Body of pancreas (tissue), 4 donors: ENCODE data around the gene ULK4. TPM values are rescaled to one million over a fixed set of nuclear protein-coding genes. Genes with fewer than 3 reads are reported as not detected.

Experiments
- ATAC-seq: fragments of 150-250 bp; one replicate; pipeline ENCODE4 v1.9.1; 2016
- DNase-seq, 4 donors: peaks; one replicate each; pipeline ENCODE4 v3.0.0-alpha.2; 2019
- H3K27ac ChIP-seq, 4 donors: fragments of 200-600 bp; sonication (generic); 1 replicate in 3 of 4; 2 replicates in 1 of 4; pipeline versions ENCODE4 v1.5.1 to v1.6.1; 2016 to 2019; ENCODE audit warnings: mild to moderate bottlenecking in 1 of 4, mixed read lengths in 1 of 4, moderate library complexity in 1 of 4
- H3K27me3 ChIP-seq, 2 donors: fragments of 200-600 bp; sonication (generic); one replicate each; pipeline ENCODE4 v1.6.0; 2016; ENCODE audit warnings: mild to moderate bottlenecking in 1 of 2
- H3K36me3 ChIP-seq, 2 donors: fragments of 200-600 bp; sonication (generic); replicated peaks in 1 of 2; 2 replicates each; pipeline ENCODE4 v1.5.1; 2016; ENCODE audit warnings: low read depth in 2 of 2; ENCODE audit not compliant: insufficient read depth in 1 of 2
- H3K4me1 ChIP-seq: fragments of 200-600 bp; sonication (generic); one replicate; pipeline ENCODE4 v1.6.0; 2016
- H3K4me3 ChIP-seq, 2 donors: fragments of 200-600 bp; sonication (generic); 1 replicate in 1 of 2; 2 replicates in 1 of 2; pipeline ENCODE4 v1.5.1; 2016 to 2019
- H3K9me3 ChIP-seq, 3 donors: fragments of 200-600 bp; sonication (generic); 1 replicate in 2 of 3; 2 replicates in 1 of 3; pipeline ENCODE4 v1.5.1; 2016
- POLR2A ChIP-seq, 3 donors: fragments of 450-650 bp; IDR thresholded peaks; one replicate each; pipeline ENCODE4 v1.6.1; 2016; ENCODE audit warnings: antibody characterized with exemption in 3 of 3, mild to moderate bottlenecking in 2 of 3
- WGBS, 2 donors: methylation state at CpG; one replicate each; pipeline ENCODE4 v1.1.5; 2017; 5-methylcytosine and 5-hydroxymethylcytosine counted together
- intact Hi-C: fragments of 100-400 bp; cut with DNase I; formaldehyde crosslinking; loops from one replicate; pipeline ENCODE4 v1.15.1; 2023
- total RNA-seq, 2 donors: library from RNA; depleted of rRNA; stranded (reverse); fragments of >200 nt; gene quantifications; one replicate each; pipeline ENCODE4 v1.1.0, GENCODE V29; 2016
- TF ChIP-seq, protein P1 (sequence below), 7 experiments: fragments of 450-650 bp in 4 of 7; fragments of 200-600 bp in 3 of 7; sonication (generic) in 3 of 7; IDR thresholded peaks; one replicate each; pipeline ENCODE4 v1.5.1; 2016 to 2019; ENCODE audit warnings: antibody characterized with exemption in 7 of 7

ULK4 gene
- total RNA-seq, 2 donors from 2014 or later = 7.3 to 12.5 TPM

DNA sequence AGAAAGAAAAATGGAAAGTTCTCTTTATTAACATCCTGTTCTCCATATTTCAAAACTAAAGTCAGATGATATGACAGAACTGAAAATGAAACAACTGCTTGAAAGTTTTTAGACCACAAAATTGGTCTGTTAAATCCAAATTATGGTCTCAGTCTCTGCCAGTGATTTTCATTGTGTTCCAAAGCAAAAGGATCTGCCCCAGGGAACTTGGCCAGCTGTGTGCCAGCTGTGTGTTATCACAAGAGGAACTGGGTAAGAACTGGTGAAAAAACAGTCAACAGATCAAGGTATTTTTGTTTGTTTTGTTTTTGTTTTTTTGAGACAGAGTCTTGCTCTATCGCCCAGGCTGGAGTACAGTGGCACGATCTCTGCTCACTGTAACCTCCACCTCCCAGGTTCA, 439.3 kb downstream of the ULK4 start:
- TF ChIP-seq, protein P1, sequence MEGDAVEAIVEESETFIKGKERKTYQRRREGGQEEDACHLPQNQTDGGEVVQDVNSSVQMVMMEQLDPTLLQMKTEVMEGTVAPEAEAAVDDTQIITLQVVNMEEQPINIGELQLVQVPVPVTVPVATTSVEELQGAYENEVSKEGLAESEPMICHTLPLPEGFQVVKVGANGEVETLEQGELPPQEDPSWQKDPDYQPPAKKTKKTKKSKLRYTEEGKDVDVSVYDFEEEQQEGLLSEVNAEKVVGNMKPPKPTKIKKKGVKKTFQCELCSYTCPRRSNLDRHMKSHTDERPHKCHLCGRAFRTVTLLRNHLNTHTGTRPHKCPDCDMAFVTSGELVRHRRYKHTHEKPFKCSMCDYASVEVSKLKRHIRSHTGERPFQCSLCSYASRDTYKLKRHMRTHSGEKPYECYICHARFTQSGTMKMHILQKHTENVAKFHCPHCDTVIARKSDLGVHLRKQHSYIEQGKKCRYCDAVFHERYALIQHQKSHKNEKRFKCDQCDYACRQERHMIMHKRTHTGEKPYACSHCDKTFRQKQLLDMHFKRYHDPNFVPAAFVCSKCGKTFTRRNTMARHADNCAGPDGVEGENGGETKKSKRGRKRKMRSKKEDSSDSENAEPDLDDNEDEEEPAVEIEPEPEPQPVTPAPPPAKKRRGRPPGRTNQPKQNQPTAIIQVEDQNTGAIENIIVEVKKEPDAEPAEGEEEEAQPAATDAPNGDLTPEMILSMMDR (IDR thresholded peaks at IDR 0.05) = no peak
- no peak for TF ChIP-seq POLR2A (IDR thresholded peaks at IDR 0.05)
- ATAC-seq (no peak), DNase-seq (peak; percentile 37 to 73 (median 43))
- Histone ChIP-seq H3K4me3 (no peak overlapping the region), H3K27me3 (no peaks in the 10 kb centered on the region), H3K36me3 (no peaks in the 10 kb centered on the region), H3K9me3 (no peaks in the 10 kb centered on the region), H3K27ac (no peak overlapping the region), H3K4me1 (peaks cover 6% of the 10 kb centered on the region)
- intact Hi-C loops = no loop called here
- WGBS, 2 donors = 30 to 54% methylated on average over 2 of the region's 2 CpGs

DNA sequence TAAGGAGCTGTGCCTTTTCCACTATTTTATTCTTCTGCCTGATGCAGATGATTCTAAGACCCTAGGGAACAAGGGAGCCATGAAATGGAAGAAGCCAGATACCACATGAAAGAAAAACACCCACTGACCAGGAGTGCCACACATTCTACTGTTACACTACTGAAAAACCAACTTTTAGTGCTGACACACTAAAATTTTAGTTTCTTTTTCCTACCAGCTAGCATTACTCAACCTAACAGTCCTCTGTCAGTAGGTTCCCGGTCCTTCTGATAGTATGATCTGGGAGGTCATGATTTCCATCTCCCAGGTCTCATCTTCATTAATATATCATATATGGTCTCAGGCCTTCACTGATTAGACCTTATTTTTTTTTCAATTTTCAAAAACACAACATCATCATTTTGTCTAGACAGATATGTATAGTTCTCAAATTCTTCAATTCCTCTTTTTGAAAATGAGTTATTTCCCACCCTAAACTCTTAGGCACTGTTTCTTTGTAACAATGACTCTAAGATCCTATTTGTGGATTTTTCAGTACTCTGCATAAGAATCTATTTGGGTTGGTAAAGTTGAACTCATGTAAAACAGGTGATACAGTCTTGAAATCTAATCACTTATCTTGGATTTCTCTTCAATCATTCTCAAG, 440.8 kb downstream of the ULK4 start:
- TF ChIP-seq POLR2A (IDR thresholded peaks at IDR 0.05) = no peak
- TF ChIP-seq, protein P1 (IDR thresholded peaks at IDR 0.05) = no peak
- Histone ChIP-seq H3K36me3 (no peaks in the 10 kb centered on the region), H3K27ac (no peak overlapping the region), H3K4me1 (peaks cover 6% of the 10 kb centered on the region), H3K9me3 (no peaks in the 10 kb centered on the region), H3K27me3 (no peaks in the 10 kb centered on the region), H3K4me3 (no peak overlapping the region)
- WGBS, 2 donors = 89 to 100% methylated on average over 1 of the region's 1 CpG
- DNase-seq (no peak), ATAC-seq (no peak)
- intact Hi-C loops = no loop called here

DNA sequence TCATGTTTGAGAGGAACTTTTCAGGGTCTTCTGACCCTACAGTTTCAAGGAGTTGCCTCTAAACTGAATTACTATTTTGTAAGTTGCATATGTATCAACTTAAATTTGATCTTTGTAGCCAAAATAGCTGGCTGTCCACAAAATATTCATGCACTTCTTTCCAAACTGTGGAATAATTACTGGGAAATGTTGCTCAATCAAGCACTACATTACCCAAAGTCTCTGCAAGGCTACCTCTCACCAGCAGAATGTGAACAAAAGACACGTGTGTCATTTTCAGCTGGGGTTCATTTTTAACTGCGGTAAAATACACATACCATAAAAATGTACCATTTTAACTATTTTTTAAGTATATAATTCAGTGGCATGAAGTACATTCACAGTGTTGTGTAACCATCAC, 442.2 kb downstream of the ULK4 start:
- H3K36me3 ChIP-seq = no peaks in the 10 kb centered on the region
- H3K4me1 ChIP-seq = peaks cover 6% of the 10 kb centered on the region
- 84 to 86% methylated on average over 2 of the region's 2 CpGs for WGBS, 2 donors
- H3K27me3 ChIP-seq = no peaks in the 10 kb centered on the region
- ATAC-seq (no peak), DNase-seq (no peak)
- H3K27ac ChIP-seq = no peak overlapping the region
- TF ChIP-seq, protein P1 (IDR thresholded peaks at IDR 0.05) = no peak
- no peak for TF ChIP-seq POLR2A (IDR thresholded peaks at IDR 0.05)
- H3K4me3 ChIP-seq = no peak overlapping the region
- intact Hi-C loops = no loop called here
- H3K9me3 ChIP-seq = no peaks in the 10 kb centered on the region

DNA sequence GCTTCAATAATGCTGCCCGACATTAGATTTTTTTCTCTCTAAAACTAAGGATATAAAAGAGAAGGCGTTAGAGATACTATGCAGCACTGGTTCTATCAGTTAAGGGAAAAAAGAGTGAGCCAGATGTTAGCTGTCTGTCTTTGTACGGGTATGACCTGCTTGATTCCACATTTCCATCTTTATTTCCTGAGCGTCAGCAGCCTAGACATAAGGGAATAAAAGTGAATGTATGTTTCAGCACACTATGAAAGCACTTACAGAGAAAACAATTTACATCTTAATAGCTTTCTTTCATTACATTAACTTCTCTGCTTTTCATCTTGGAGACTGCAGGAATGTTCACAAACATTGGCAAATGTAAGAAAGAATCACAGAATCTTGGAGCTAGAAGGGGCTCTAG, 443.3 kb downstream of the ULK4 start:
- 85 to 88% methylated on average over 4 of the region's 4 CpGs for WGBS, 2 donors
- intact Hi-C loops = no loop called here
- no peak overlapping the region for H3K4me3 ChIP-seq
- DNase-seq (no peak), ATAC-seq (no peak)
- no peaks in the 10 kb centered on the region for H3K36me3 ChIP-seq
- no peak overlapping the region for H3K27ac ChIP-seq
- no peaks in the 10 kb centered on the region for H3K27me3 ChIP-seq
- TF ChIP-seq, protein P1 (IDR thresholded peaks at IDR 0.05) = no peak
- no peak for TF ChIP-seq POLR2A (IDR thresholded peaks at IDR 0.05)
- H3K9me3 ChIP-seq = no peaks in the 10 kb centered on the region
- H3K4me1 ChIP-seq = peaks cover 6% of the 10 kb centered on the region

DNA sequence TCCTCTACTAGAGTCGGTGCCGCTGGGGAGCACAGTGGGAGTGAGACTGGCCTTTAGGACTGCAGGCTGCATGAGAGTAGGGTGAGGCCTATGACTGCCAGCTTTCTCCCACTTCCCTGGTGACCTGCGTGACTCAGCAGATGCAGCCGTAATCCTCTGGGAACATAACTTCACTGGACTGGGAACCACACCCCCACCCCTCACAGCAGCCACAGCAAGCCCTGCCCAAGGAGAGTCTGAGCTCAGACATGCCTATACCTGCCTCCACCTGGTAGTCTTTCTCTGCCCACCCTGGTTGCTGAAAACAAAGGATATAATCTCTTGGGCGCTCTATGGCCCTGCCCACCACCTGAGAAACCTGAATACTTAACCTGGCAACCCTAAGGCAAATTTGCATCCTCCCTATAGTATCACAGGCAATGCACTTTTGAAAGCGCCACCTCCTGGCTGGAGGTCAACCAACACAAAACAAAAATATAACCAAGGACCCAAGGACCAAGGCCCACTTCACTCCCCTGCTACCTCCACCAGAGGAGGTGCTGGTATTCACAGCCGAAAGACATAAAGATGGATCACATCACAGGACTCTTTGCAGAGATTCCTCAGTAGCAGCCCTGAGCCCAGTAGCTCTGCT, 453.7 kb downstream of the ULK4 start:
- Histone ChIP-seq H3K36me3 (no peaks in the 10 kb centered on the region), H3K9me3 (no peaks in the 10 kb centered on the region), H3K27me3 (no peaks in the 10 kb centered on the region), H3K4me3 (no peak overlapping the region), H3K4me1 (no peaks in the 10 kb centered on the region), H3K27ac (no peak overlapping the region)
- intact Hi-C loops = no loop called here
- WGBS, 2 donors = 92 to 98% methylated on average over 5 to 7 of the region's 7 CpGs
- TF ChIP-seq, protein P1 (IDR thresholded peaks at IDR 0.05) = no peak
- no peak for DNase-seq
- ATAC-seq = no peak
